Activated naive CD4-positive, alpha-beta T cell (primary cell): Measurements from ENCODE around the gene BAG2.

Experiments used
- DNase-seq, 4 experiments: peaks; one replicate each; lab custom pipeline; 2025; lab: John Stamatoyannopoulos, UW

The BAG2 gene

GRCh38 chr6:57174511-57174907 is 2.4 kb downstream of the BAG2 start:
- DNase-seq, result no peak

GRCh38 chr6:57177545-57178265 is 5.6 kb downstream of the BAG2 start:
- no peak for DNase-seq

GRCh38 chr6:57180596-57180995 is 8.5 kb downstream of the BAG2 start:
- DNase-seq, result no peak

- DNase-seq, result no peak
Observed at GRCh38 chr6:57182017-57182432, 9.9 kb downstream of the BAG2 start.

GRCh38 chr6:57183336-57183735 is 11.2 kb downstream of the BAG2 start:
- no peak for DNase-seq

GRCh38 chr6:57190140-57190539 is 18.0 kb downstream of the BAG2 start:
- no peak for DNase-seq

- DNase-seq, result no peak
Observed at GRCh38 chr6:57193177-57193576, 21.1 kb downstream of the BAG2 start.

GRCh38 chr6:57195457-57195856 is 23.3 kb downstream of the BAG2 start:
- no peak for DNase-seq

GRCh38 chr6:57198926-57199636 is 27.0 kb downstream of the BAG2 start:
- DNase-seq, result no peak

GRCh38 chr6:57201718-57202117 is 29.6 kb downstream of the BAG2 start:
- no peak for DNase-seq

- DNase-seq, result no peak
Observed at GRCh38 chr6:57205550-57206328, 33.6 kb downstream of the BAG2 start.

GRCh38 chr6:57207141-57207540 is 35.0 kb downstream of the BAG2 start:
- DNase-seq, result no peak

GRCh38 chr6:57207872-57208271 is 35.7 kb downstream of the BAG2 start:
- no peak for DNase-seq

GRCh38 chr6:57209030-57209429 is 36.9 kb downstream of the BAG2 start:
- DNase-seq, result no peak

GRCh38 chr6:57210060-57210459 is 37.9 kb downstream of the BAG2 start:
- no peak for DNase-seq

- DNase-seq, result no peak
Observed at GRCh38 chr6:57215260-57215659, 43.1 kb downstream of the BAG2 start.

GRCh38 chr6:57216235-57217101 is 44.3 kb downstream of the BAG2 start:
- no peak for DNase-seq

GRCh38 chr6:57217270-57217669 is 45.1 kb downstream of the BAG2 start:
- no peak for DNase-seq

- no peak for DNase-seq
Observed at GRCh38 chr6:57220083-57220703, 48.1 kb downstream of the BAG2 start.

GRCh38 chr6:57221191-57221935 is 49.2 kb downstream of the BAG2 start:
- peak in 2 of 4 experiments; percentile 24 to 31 for DNase-seq
